ENCODE data around the gene FHL1.
A peak's percentile ranks its signal among the peaks of the same experiment; 100 is the strongest.
"Not testable (repeated sequence)": the region's sequence is repeated elsewhere in the genome, so short reads cannot be mapped to it uniquely, and the experiment has no call there.

FHL1 gene

GRCh38 chrX:136147315-136147901 is at the start of gene FHL1:
FHL1 (plus strand) TSS chrX:136147533.
- peak; percentile 64 for DNase-seq

GRCh38 chrX:136097871-136098805 is 49.2 kb upstream of the FHL1 start:
- DNase-seq, result no peak

GRCh38 chrX:136104936-136105335 is 42.4 kb upstream of the FHL1 start:
- DNase-seq, result no peak

GRCh38 chrX:136106920-136107528 is 40.3 kb upstream of the FHL1 start:
- DNase-seq, result no peak

- not testable (repeated sequence) for DNase-seq
Observed at GRCh38 chrX:136108905-136109304, 38.4 kb upstream of the FHL1 start.

- DNase-seq, result no peak
Observed at GRCh38 chrX:136112286-136112685, 35.0 kb upstream of the FHL1 start.

- DNase-seq, result no peak
Observed at GRCh38 chrX:136112778-136113177, 34.6 kb upstream of the FHL1 start.

- no peak for DNase-seq
Observed at GRCh38 chrX:136115126-136115903, 32.0 kb upstream of the FHL1 start.

GRCh38 chrX:136115904-136116297 is 31.4 kb upstream of the FHL1 start:
- no peak for DNase-seq

- DNase-seq, result no peak
Observed at GRCh38 chrX:136121788-136122187, 25.5 kb upstream of the FHL1 start.

GRCh38 chrX:136122207-136122606 is 25.1 kb upstream of the FHL1 start:
- DNase-seq, result no peak

- no peak for DNase-seq
Observed at GRCh38 chrX:136125106-136125505, 22.2 kb upstream of the FHL1 start.

- DNase-seq, result no peak
Observed at GRCh38 chrX:136126371-136126770, 21.0 kb upstream of the FHL1 start.

- no peak for DNase-seq
Observed at GRCh38 chrX:136126872-136127406, 20.4 kb upstream of the FHL1 start.

GRCh38 chrX:136128743-136129142 is 18.6 kb upstream of the FHL1 start:
- no peak for DNase-seq

GRCh38 chrX:136130931-136131833 is 16.2 kb upstream of the FHL1 start:
- DNase-seq, result no peak

GRCh38 chrX:136138939-136139338 is 8.4 kb upstream of the FHL1 start:
- DNase-seq, result no peak

GRCh38 chrX:136141569-136141968 is 5.8 kb upstream of the FHL1 start:
- no peak for DNase-seq

GRCh38 chrX:136142592-136142991 is 4.7 kb upstream of the FHL1 start:
- no peak for DNase-seq

GRCh38 chrX:136143711-136144110 is 3.6 kb upstream of the FHL1 start:
- no peak for DNase-seq

- peak; percentile 75 for DNase-seq
Observed at GRCh38 chrX:136146614-136147314, 569 bp upstream of the FHL1 start.

Measured in retina (tissue), 1 donor.